ENCODE data around the gene CFAP65.

Gene CFAP65

DNA sequence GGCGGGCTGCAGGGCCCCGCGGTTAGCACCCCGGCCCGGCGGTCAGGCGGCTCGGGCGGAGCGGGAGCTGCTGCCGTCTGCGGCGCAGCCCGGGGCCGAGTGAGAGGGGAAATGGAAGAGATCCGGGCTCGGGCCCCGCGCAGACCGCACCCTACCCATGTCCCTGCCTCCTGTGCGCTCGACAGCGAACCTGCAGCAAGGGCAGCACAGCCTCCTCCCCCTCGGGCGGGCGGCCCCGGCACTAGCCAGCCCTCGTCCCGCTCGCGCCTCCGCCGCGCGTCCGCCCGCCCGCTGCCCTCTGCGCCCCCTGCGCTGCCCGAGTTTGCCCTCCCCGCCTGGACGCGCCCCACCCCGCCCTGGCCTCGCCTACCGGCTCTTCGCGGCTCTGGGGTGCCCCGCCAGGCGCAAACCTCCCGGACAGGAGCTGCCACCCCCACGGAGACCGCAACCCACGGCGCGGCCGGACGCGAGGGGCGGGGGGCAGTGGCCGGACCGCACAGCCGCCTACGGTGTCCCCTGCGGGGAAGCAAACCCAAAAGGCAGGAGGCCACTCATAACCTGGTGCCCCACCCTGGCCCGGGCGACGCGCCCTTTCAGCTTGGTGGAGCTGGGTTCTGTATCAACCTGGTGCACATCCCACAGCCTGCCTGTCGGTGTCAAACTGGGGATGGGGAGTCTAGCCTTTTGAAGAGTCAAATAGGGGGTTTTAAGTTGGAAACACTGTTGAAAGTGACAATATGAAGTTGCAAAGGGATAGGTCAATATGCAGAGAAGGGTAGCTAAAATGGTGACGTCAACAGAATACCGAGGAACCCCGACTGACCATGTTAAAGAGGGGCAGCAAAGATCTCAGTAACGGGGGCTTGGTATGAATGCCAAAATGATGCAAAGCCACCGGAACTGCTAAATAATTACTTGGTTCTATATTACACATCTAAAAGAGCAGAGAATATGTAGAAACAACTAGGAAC is 19.8 kb upstream of the CFAP65 start, which contains the start of gene IHH:
Gene IHH (minus strand): TSS at position 101 of the 971 bp plus-strand sequence. CDS start 454 bp downstream, outside the sequence.
- H3K27me3 ChIP-seq (ENCODE audit: low read depth, low read length) = no peaks in the 10 kb centered on the region
- H3K36me3 ChIP-seq (replicated peaks; ENCODE audit: low read depth, low read length) = no peaks in the 10 kb centered on the region
- H3K27ac ChIP-seq (ENCODE audit: low read length) = no peak within 1 kb of the TSS
- H3K4me3 ChIP-seq (ENCODE audit: low read length) = no peak within 1 kb of the TSS
- no peak within 1 kb of the TSS for H3K9ac ChIP-seq (ENCODE audit: low read length)
- H2AFZ ChIP-seq (ENCODE audit: low read depth, low read length) = no peak within 1 kb of the TSS
- no peak within 1 kb of the TSS for H3K4me2 ChIP-seq (ENCODE audit: low read length)
- no peak for TF ChIP-seq EZH2phosphoT487 (IDR thresholded peaks at IDR 0.05; ENCODE audit: low read depth)
- TF ChIP-seq, protein P1, sequence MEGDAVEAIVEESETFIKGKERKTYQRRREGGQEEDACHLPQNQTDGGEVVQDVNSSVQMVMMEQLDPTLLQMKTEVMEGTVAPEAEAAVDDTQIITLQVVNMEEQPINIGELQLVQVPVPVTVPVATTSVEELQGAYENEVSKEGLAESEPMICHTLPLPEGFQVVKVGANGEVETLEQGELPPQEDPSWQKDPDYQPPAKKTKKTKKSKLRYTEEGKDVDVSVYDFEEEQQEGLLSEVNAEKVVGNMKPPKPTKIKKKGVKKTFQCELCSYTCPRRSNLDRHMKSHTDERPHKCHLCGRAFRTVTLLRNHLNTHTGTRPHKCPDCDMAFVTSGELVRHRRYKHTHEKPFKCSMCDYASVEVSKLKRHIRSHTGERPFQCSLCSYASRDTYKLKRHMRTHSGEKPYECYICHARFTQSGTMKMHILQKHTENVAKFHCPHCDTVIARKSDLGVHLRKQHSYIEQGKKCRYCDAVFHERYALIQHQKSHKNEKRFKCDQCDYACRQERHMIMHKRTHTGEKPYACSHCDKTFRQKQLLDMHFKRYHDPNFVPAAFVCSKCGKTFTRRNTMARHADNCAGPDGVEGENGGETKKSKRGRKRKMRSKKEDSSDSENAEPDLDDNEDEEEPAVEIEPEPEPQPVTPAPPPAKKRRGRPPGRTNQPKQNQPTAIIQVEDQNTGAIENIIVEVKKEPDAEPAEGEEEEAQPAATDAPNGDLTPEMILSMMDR (IDR thresholded peaks at IDR 0.05; ENCODE audit: low read depth, low read length) = no peak
- no peaks in the 10 kb centered on the region for H3K9me3 ChIP-seq (ENCODE audit: insufficient read depth, low read length)
- no peaks in the 10 kb centered on the region for H4K20me1 ChIP-seq (ENCODE audit: insufficient read depth, low read length)
- no peaks in the 10 kb centered on the region for H3K4me1 ChIP-seq (ENCODE audit: low read length)
- H3K79me2 ChIP-seq (ENCODE audit: low read length) = no peaks in the 10 kb centered on the region

DNA sequence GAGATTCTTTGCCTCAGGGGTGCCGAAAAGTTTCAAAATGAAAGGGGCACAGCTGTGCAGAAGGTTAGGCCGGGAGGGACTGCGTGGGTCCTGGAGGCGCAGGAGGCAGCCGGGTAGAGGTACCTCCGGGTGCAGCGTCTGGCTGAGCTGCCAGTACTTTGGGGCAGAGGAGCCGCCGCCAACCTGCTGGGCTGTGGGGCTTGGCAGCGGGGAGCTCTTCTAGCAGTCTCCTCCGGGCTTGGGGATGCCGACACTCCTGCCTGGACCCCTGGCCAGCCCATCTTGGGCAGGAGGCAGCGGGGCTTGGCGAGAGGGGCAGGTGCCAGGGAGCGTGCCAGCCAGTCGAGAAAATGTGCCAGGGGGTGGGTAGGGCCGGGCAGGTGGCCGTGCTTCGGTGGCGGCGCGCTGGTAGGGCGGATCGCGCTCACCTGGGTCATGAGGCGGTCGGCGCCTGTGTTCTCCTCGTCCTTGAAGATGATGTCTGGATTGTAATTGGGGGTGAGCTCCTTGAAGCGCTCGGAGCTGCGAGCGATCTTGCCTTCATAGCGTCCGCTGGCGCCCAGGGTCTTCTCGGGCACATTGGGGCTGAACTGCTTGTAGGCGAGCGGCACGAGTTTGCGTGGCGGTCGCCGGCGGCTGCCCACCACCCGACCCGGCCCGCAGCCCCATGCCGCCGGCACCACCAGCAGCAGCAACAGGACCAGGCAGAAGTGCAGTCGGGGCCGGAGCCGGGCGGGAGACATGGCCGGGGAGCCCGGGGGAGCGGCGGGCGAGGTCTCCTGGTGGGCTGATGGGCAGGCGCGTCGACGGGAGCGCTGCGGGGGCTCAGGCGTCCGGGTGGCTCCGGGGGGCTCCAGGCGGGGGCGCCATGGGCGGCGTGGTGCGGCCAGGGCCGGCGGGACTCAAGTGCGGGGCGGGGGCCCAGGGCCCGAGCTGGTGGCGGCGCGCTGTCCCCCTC is 18.7 kb upstream of the CFAP65 start:
- Histone ChIP-seq H3K9me3 (ENCODE audit: insufficient read depth, low read length) (no peaks in the 10 kb centered on the region), H3K27ac (ENCODE audit: low read length) (no peak overlapping the region), H3K36me3 (replicated peaks; ENCODE audit: low read depth, low read length) (no peaks in the 10 kb centered on the region), H3K4me3 (ENCODE audit: low read length) (no peak overlapping the region), H3K4me1 (ENCODE audit: low read length) (no peaks in the 10 kb centered on the region), H3K27me3 (ENCODE audit: low read depth, low read length) (no peaks in the 10 kb centered on the region), H4K20me1 (ENCODE audit: insufficient read depth, low read length) (no peaks in the 10 kb centered on the region), H2AFZ (ENCODE audit: low read depth, low read length) (no peak overlapping the region), H3K79me2 (ENCODE audit: low read length) (no peaks in the 10 kb centered on the region), H3K9ac (ENCODE audit: low read length) (no peak overlapping the region), H3K4me2 (ENCODE audit: low read length) (no peak overlapping the region)
- TF ChIP-seq, protein P1 (IDR thresholded peaks at IDR 0.05; ENCODE audit: low read depth, low read length) = no peak
- no peak for TF ChIP-seq EZH2phosphoT487 (IDR thresholded peaks at IDR 0.05; ENCODE audit: low read depth)

DNA sequence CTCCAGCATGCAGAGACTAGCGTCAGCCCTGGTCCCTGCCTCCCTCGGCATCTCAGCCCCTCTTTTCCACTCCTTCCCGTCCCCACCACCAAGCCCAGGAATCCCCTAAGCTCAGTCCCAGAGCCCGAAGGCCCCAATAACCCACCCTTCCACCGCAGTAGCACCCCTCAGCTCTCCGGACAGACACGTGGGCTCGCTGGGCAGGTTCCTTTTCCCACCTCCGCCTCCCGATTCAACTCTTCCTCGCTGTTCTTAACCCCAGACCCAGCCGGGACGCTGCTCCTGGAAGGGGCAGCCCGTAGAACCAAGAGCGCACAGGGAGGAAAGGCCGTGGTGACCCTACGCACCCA is 18.0 kb upstream of the CFAP65 start:
- H3K9ac ChIP-seq (ENCODE audit: low read length) = no peak overlapping the region
- H3K27me3 ChIP-seq (ENCODE audit: low read depth, low read length) = no peaks in the 10 kb centered on the region
- no peak overlapping the region for H3K4me3 ChIP-seq (ENCODE audit: low read length)
- H3K79me2 ChIP-seq (ENCODE audit: low read length) = no peaks in the 10 kb centered on the region
- H3K27ac ChIP-seq (ENCODE audit: low read length) = no peak overlapping the region
- H3K9me3 ChIP-seq (ENCODE audit: insufficient read depth, low read length) = no peaks in the 10 kb centered on the region
- H4K20me1 ChIP-seq (ENCODE audit: insufficient read depth, low read length) = no peaks in the 10 kb centered on the region
- H2AFZ ChIP-seq (ENCODE audit: low read depth, low read length) = no peak overlapping the region
- no peaks in the 10 kb centered on the region for H3K4me1 ChIP-seq (ENCODE audit: low read length)
- no peak overlapping the region for H3K4me2 ChIP-seq (ENCODE audit: low read length)
- no peaks in the 10 kb centered on the region for H3K36me3 ChIP-seq (replicated peaks; ENCODE audit: low read depth, low read length)
- no peak for TF ChIP-seq EZH2phosphoT487 (IDR thresholded peaks at IDR 0.05; ENCODE audit: low read depth)
- TF ChIP-seq, protein P1 (IDR thresholded peaks at IDR 0.05; ENCODE audit: low read depth, low read length) = no peak

Data from OCI-LY3 (cell line).